ENCODE measurements around the gene USP15. TPM values are rescaled to one million over a fixed set of nuclear protein-coding genes. Genes with fewer than 3 reads are reported as not detected.

Gene USP15
- total RNA-seq, 1 donor from 2014 or later: 97.8 TPM

- DNase-seq (ENCODE audit: low spot score in 2 of 2): no peak
- no peak for FAIRE-seq
Observed at GRCh38 chr12:62279058-62279457, 18.9 kb downstream of the USP15 start.

GRCh38 chr12:62279961-62280360, 19.8 kb downstream of the USP15 start:
- DNase-seq (ENCODE audit: low spot score in 2 of 2) (no peak), FAIRE-seq (no peak)

- DNase-seq (ENCODE audit: low spot score in 2 of 2): no peak
- FAIRE-seq: no peak
Observed at GRCh38 chr12:62282057-62282774, 22.0 kb downstream of the USP15 start.

- no peak for DNase-seq (ENCODE audit: low spot score in 2 of 2)
- FAIRE-seq: no peak
Observed at GRCh38 chr12:62284749-62285148, 24.5 kb downstream of the USP15 start.

GRCh38 chr12:62285284-62285683, 25.1 kb downstream of the USP15 start:
- DNase-seq (ENCODE audit: low spot score in 2 of 2): no peak
- FAIRE-seq: no peak

- FAIRE-seq (no peak), DNase-seq (ENCODE audit: low spot score in 2 of 2) (no peak)
Observed at GRCh38 chr12:62288328-62288727, 28.1 kb downstream of the USP15 start.

GRCh38 chr12:62290846-62291245, 30.6 kb downstream of the USP15 start:
- DNase-seq (ENCODE audit: low spot score in 2 of 2): no peak
- FAIRE-seq: no peak

GRCh38 chr12:62291864-62292760, 31.9 kb downstream of the USP15 start:
- no peak for DNase-seq (ENCODE audit: low spot score in 2 of 2)
- FAIRE-seq: no peak

- DNase-seq (ENCODE audit: low spot score in 2 of 2): no peak
- FAIRE-seq: no peak
Observed at GRCh38 chr12:62292761-62293344, 32.6 kb downstream of the USP15 start.

GRCh38 chr12:62294378-62294777, 34.2 kb downstream of the USP15 start:
- FAIRE-seq (peak; percentile 93), DNase-seq (ENCODE audit: low spot score in 2 of 2) (no peak)

GRCh38 chr12:62296001-62296400, 35.8 kb downstream of the USP15 start:
- FAIRE-seq (no peak), DNase-seq (ENCODE audit: low spot score in 2 of 2) (no peak)

- no peak for FAIRE-seq
- no peak for DNase-seq (ENCODE audit: low spot score in 2 of 2)
Observed at GRCh38 chr12:62297321-62297720, 37.1 kb downstream of the USP15 start.

- DNase-seq (ENCODE audit: low spot score in 2 of 2): no peak
- no peak for FAIRE-seq
Observed at GRCh38 chr12:62299617-62300016, 39.4 kb downstream of the USP15 start.

GRCh38 chr12:62301080-62301798, 41.0 kb downstream of the USP15 start:
- DNase-seq (ENCODE audit: low spot score in 2 of 2): no peak
- no peak for FAIRE-seq

- DNase-seq (ENCODE audit: low spot score in 2 of 2): no peak
Observed at GRCh38 chr12:62301799-62302133, 41.6 kb downstream of the USP15 start.

GRCh38 chr12:62304560-62304959, 44.4 kb downstream of the USP15 start:
- FAIRE-seq: no peak

More at GRCh38 chr12:62301799-62302133, 41.6 kb downstream of the USP15 start:
- no peak for FAIRE-seq

GRCh38 chr12:62305778-62306177, 45.6 kb downstream of the USP15 start:
- FAIRE-seq: no peak
- DNase-seq (ENCODE audit: low spot score in 2 of 2): no peak

More at GRCh38 chr12:62304560-62304959, 44.4 kb downstream of the USP15 start:
- no peak for DNase-seq (ENCODE audit: low spot score in 2 of 2)

- DNase-seq (ENCODE audit: low spot score in 2 of 2) (no peak), FAIRE-seq (no peak)
Observed at GRCh38 chr12:62306569-62307530, 46.6 kb downstream of the USP15 start.

GRCh38 chr12:62308201-62308600, 48.0 kb downstream of the USP15 start:
- no peak for FAIRE-seq
- DNase-seq (ENCODE audit: low spot score in 2 of 2): no peak

All from frontal cortex (tissue), 4 donors.